Left cardiac atrium (tissue), 4 donors: ENCODE results near the gene FGF21. TPM values are rescaled to one million over a fixed set of nuclear protein-coding genes. Genes with fewer than 3 reads are reported as not detected.

Source experiments
- ATAC-seq, 2 donors: fragments of 200-7000 bp; cut with Tn5 transposase; one replicate each; pipeline ENCODE4 v1.9.1; 2020; ENCODE audit warnings: mild to moderate bottlenecking in 2 of 2, moderate library complexity in 2 of 2
- DNase-seq: peaks from one replicate; pipeline ENCODE4 v3.0.0-alpha.2; 2020
- intact Hi-C, 2 donors: fragments of 100-400 bp; cut with DNase I; formaldehyde crosslinking; loops; one replicate each; pipeline versions ENCODE4 v1.14.1 to v1.15.1; 2022 to 2023
- total RNA-seq, 2 donors: library from RNA; stranded (reverse); fragmentation: NEBNext Ultra II Directional; extraction: Animal tissue kit (Norgen Biotek cat#: 25700); gene quantifications; one replicate each; pipeline ENCODE4 v1.2.1, GENCODE V29; 2021
- donor health status: DM: no; HTN: yes; CAD: no.
- donor health status: DM: no; HTN: yes; CAD: no; lungs with severe emphysema.
- donor health status: DM: yes; HTN: yes; CAD: no.
- donor health status: Dilated cardiomyopathy.

Gene FGF21
- total RNA-seq, 2 donors from 2014 or later = not detected

DNA sequence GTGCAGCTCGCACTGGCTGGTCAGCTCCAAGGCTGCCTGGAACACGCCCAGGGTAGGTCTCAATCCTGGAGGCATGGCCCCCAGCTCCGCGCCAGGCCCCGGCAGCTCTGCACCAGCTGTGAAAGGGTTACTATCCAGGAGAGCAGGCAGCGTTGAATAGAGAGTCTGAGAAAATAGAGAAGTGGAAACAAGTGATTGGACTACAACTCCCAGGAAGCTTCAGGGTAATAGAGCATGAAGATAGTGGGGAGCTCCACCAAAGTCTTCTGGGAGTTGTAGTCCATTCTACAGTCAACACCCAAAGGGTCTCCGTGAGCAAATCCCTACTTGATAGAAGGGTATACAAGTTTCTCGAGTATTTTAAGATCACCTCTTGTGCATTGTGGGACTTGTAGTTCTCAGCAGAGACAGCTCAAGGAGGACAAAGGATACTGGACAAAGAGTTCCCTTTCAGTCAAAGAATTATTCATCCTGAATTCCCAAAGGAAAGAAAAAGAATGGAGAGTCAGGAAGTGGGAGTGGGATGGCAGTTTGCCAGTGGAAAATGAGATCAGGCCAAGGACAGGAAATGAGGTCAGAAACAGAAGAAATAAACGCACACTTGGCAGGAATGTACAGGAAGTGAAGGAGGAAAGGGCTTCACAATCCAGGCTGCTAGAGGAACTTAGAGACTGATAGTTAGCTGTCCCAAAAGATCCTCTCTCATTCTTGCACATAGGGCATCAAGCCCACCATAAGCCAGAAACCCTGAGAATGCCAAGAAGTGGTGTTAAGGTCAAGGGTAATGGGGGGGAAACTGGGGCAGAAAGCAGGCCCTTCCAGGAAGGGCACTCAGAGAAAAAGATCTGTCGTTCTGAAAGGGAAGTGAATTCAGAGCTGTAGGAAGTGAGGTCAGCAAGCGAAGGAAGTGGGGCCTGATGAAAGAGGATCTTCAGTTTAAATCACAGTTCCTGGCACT lies 30.2 kb upstream of the FGF21 start:
- ATAC-seq = peak; percentile 4 to 11
- DNase-seq = peak; percentile 83
- intact Hi-C loops = no loop called here

DNA sequence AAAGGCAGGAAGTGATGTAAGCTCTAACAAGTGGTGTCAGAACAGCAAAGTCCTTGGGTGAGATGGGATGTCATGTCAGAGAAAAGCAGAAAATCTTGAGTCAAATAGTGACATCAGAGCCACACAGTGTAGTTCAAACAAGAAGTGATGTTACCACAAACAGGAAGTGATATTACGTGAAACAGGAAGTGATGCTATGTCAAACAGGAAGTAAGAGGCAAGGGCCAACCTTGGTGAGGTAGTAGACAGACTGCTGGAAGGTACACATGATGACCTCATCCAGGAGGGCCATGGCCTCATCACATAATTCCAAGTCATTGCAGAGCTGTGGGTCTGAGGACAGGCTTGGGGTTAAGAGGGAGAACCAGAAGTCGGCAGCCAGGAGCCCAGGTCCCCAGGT lies 28.8 kb upstream of the FGF21 start:
- intact Hi-C loops = no loop called here
- ATAC-seq (no peak), DNase-seq (no peak)

DNA sequence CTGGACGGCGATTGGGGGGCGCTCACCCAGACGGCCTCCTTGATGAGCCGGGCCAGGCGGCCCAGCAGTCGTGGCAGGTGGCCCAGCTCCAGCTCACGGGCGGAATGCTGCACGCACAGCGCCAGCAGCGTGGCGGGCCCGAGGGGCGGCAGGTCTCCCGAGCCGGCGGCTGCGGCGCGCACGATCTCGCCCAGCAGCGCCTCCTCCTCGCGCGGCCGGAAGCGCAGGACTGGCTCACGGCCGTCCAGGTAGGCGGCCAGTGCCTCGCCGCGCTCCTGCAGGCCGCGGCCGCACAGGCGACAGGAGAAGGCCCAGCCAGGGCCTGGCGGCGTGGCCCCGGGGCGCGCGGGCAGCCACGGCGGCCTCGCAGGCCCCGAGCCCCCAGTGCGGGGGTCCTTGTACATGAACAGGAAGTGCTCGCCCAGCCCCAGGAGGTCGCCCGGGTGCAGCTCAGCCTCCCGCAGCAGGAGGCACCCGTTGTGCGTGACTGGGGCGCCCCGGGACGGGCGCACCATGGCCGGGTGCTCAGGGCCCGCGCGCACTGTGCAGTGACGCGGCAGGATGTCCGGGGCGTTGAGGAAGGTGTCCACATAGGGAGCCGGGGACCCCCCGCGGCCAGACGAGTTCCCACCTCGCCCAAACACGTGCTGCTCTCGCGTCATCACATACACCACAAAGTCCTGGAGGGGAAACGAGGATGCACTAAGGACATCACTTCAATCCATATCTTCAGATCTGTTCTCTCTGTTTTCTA lies 26.2 kb upstream of the FGF21 start:
- ATAC-seq (peak in 1 of 2 donors; percentile 9), DNase-seq (no peak)
- intact Hi-C loops = no loop called here

DNA sequence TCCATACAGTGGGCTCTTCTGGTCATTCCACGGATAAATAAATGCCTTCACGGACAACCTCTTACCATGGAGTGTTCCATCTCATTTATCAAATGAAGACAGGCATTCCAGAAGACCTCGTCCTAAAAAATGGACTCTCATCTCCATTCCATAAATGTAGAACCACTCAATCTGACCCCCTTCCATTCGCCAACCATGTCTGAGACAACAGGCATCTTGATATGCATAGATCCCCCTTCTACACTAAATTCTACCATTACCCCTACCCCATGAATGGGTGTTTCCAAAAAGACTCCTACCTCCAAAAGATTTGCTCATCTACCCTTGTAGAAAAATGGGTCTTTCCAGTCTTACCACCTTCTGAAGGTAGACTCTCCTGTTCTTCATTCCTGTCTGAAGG lies 23.9 kb upstream of the FGF21 start:
- intact Hi-C loops = loop anchor here in 1 of 2 donors (10.0 kb wide), 1 partner anchor 57 kb away; the partner anchor contains the start of gene NTN5
- no peak for DNase-seq
- no peak for ATAC-seq

DNA sequence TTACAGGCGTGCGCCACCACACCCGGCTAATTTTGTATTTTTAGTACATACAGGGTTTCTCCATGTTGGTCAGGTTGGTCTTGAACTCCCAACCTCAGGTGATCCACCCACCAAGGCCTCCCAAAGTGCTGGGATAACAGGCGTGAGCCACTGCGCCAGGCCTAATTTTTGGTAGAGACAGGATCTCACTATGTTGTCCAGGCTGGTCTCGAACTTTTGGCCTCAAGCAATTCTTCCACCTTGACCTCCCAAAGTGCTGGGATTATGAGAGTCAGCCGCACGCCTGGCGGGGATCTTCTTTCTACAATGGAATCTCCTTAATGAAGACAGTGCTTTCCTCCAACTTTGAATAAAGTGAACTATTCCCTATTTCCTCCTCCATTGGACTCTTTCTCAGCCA lies 20.7 kb upstream of the FGF21 start:
- DNase-seq = no peak
- intact Hi-C loops = loop anchor here in 1 of 2 donors (10.0 kb wide), 1 partner anchor 60 kb away; the partner anchor contains the start of gene NTN5
- no peak for ATAC-seq

DNA sequence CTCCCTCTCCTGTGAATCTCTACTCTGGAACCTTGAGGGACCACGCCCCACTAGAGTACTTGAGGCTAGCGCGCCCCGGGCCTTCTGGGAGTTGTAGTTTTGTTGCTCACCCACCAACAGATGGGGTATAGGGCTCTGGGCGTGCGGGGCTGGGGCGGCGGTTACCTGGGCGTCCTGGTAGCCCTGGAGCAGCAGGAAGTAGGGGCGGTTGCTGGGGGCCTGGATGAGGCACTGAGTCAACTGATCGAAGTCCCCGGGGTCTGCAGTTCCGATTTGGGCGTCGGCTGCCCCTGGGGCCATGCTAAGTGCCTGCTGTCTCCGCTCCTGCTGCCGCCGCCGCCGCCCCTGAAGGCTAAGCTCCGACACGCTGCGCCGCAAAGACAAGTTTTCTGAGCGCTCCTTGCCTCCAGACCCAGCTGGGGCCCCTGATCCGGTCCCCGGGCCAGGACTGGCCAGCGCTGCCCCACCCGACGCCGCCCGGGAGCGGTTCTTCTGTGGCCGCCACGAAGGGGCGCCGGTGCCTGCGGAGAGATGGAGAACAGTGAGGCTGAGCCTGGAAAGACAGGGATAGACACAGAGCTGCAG lies 20.2 kb upstream of the FGF21 start:
- ATAC-seq = no peak
- DNase-seq = no peak
- intact Hi-C loops = loop anchor here in 1 of 2 donors (10.0 kb wide), 1 partner anchor 60 kb away; the partner anchor contains the start of gene NTN5

DNA sequence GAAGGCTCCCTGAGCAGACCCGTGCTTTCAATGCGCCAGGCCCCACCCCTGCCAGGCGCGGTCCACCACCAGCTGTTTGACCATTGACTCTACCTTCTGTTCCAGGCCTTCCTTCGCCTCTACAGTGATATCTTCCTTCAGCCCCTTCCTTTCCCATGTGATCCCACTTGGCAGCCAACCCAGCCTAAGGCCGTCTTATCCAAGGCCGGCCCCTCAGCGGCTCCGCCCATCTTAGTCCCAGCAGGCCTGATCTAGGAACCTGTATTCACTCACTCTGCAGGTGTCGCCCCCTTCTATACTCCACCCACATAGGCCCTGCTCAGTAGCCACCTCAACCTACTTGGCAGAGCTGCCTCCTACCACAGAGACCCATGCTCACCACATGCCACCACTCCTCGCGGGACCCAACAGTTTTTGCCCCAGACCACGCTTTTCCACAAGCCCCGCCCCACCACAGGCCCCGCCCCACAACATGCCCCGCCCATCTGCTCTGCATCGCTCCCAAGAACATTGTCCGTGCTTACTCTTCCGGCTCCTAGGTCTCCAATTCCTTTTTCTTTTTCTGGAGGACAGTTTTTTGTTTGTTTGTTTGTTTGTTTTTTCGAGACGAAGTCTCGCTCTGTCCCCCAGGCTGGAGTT lies 17.8 kb upstream of the FGF21 start:
- no peak for ATAC-seq
- DNase-seq = peak; percentile 71
- intact Hi-C loops = loop anchor here in 1 of 2 donors (10.0 kb wide), 1 partner anchor 63 kb away; the partner anchor contains the start of gene NTN5

DNA sequence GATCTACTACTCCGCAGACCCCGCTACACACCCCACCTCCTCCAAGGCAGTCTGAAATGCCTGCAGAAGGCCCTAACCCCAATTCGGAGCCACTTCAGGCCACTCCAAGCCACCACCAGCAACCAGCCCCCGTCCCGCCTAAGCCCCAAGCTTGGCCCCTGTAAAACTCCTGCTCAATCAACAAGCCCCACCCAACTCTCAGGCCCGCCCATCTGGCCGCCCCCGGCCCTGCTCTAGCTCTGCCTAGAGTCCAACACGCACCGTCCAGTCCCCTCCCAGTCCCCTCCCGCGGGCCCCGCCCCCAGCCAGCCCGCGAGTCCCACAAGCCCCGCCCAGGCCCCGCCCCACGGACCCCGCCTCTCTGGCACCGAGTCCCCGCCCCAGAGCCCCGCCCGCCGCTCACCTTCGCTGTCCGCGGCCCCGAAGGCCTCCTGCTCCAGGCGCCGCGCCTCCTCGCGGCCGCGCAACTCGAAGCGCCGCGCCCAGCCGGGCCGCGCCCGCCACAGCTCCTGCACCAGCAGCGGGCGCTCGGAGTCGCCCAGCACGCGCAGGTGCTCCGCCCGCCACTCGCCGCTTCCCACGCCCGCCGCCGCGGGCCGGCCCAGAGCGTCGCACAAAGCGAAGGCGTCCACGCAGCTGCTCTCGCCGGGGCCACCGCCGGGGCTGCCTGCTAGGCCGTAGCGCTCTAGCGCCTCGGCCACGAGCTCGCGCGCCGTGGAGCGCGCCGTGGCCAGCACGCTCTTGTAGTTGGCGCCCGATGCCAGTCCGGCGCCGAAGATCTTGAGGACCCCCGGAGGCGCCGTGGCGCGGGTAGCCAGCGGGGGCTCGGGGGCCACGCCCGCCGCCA lies 16.5 kb upstream of the FGF21 start:
- ATAC-seq = peak; percentile 92 to 93
- DNase-seq = peak; percentile 95
- intact Hi-C loops = loop anchor here in 1 of 2 donors (10.0 kb wide), 1 partner anchor 64 kb away; the partner anchor contains the start of gene NTN5

DNA sequence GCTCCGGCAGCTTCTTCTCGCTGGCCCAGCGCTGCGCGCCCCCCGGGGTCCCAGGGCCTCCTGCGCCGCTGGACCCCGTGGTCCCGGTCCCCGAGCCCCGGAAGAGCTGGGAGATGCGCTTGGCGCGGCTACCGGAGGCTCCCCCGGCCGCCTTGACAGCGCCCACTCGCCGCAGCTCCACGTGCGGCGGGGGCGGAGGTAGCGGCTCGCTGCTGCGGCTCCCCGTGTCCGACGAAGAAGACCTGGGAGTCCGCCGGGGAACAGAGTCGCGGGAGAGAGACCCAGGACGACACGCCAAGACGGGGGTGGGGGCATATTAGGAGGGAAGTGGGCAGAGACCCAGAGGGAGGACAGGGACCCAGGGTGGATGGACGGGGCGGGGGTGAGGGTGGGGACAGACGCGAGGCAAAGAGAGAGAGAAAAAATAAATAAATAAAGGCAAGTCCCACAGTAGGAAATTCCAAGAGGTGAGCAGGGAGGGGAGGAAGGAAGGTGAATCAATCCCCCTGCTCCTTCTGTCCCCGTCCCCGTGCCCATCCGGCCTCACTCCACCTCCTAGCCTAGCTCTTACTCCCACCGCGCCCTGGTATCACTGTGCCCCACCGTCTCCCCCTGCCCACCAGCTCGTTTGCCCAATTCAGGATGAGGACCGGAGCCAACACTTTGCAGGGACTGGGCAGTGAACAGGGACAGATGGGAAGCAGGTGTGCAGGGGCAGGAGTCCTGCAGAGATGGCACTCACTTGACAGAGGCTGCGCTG lies 15.7 kb upstream of the FGF21 start:
- no peak for DNase-seq
- ATAC-seq = no peak
- intact Hi-C loops = loop anchor here in 1 of 2 donors (10.0 kb wide), 1 partner anchor 65 kb away; the partner anchor contains the start of gene NTN5

DNA sequence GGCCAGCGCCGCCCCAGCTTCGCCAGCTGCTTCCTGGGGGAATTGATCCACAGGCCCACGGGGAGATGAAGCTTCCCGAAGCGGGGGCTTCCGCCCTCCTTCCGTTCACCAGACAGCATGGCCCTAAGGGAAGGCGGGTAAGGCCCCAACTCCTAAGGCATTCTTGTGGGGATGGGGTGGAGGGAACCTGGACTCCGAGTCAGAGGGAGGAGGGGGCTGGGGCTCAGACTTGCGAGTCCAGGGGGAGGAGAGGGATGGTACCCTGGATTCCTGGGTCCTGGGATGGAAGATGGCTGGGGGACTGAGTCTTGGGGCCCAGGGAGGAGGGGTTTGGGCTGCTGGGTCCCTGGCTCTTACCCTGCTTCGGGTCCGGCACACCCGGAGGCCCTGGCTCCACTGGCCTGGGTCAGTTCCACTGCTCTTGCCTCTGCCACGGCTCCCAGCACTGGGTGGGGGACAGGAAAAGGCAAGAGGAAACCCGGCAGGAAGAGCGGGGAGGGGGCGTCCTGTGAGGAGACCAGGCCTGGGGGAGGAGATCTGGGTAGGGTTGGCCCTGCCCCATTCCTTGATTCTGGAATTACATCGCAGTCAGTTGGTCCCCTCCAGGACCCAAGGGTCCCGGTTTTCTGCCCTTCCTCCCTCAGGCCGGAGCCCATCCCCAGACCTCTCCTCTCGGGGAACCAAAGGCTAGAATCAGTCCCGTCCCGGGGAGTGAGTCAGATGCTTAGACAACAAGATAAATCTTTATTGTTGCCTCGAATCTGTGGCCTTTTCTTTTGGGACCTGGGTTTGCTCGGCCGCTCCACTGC lies 15.0 kb upstream of the FGF21 start, which contains the start of gene RASIP1:
Gene RASIP1 (minus strand): TSS at position 447 of the 809 bp plus-strand sequence. CDS start 328 bp downstream, at position 119.
- intact Hi-C loops = no loop called here
- peak; percentile 32 for ATAC-seq

DNA sequence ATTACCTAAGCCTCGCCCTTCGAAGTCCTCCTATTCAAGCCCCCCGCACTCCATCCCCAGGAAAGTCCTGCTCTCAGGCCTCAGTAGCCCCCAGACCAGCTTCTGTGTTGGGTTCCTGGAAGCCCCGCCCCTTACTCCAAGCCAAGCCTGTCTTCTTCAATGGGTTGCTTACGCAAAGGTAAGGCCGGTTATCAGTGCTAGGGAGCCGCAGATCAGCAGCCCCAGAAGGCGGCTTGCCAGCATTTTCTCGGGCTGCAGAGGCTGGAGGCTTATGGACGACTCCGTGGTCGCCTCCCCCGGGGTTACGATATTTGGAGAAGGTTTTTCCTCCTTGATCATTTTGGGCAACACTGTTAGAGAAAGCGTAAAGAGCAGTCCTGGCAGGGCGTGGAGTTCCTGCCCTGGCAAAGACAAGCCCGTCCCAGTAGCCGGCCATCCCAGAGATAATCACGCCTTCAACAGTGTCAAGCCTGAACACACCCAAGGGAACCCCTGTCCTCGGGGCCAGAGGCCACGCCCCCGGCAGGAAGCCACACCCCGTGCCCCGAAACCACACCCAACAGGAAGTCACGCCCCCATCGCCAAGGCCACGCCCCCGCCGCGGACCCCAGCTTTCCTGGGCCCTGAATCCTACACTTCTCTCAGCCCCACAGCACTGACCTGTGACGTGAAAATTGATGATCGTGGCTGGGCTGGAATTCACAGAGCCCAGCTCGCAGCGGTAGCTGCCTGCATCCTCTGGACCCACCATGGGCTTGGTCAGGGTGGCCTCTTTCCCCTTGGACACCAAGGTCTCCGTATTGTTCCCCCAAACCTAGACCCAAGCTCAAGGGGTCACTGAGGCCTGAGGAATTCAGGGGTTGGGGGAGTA lies 14.0 kb upstream of the FGF21 start:
- ATAC-seq (peak in 1 of 2 donors; percentile 36), DNase-seq (peak; percentile 77)
- intact Hi-C loops = no loop called here

More for the DNA sequence above, 15.0 kb upstream of the FGF21 start, which contains the start of gene RASIP1:
- peak; percentile 87 for DNase-seq

DNA sequence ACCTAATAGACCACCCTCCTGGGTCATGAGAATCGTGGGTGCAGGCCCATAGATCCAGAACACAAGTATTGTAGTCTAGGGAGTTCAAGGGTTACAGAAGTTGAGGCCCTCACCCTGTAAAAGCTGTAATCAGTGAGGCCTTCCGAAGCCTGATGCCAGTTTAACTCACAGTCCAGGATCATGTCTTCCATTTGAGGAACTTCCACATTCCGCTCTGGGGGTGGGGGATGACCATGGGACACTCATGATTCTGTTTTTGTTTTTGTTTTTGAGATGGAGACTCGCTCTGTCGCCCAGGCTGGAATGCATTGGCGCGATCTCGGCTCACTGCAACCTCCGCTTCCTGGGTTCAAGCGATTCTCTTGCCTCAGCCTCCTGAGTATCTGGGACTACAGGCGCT lies 13.2 kb upstream of the FGF21 start:
- intact Hi-C loops = no loop called here
- DNase-seq = no peak

DNA sequence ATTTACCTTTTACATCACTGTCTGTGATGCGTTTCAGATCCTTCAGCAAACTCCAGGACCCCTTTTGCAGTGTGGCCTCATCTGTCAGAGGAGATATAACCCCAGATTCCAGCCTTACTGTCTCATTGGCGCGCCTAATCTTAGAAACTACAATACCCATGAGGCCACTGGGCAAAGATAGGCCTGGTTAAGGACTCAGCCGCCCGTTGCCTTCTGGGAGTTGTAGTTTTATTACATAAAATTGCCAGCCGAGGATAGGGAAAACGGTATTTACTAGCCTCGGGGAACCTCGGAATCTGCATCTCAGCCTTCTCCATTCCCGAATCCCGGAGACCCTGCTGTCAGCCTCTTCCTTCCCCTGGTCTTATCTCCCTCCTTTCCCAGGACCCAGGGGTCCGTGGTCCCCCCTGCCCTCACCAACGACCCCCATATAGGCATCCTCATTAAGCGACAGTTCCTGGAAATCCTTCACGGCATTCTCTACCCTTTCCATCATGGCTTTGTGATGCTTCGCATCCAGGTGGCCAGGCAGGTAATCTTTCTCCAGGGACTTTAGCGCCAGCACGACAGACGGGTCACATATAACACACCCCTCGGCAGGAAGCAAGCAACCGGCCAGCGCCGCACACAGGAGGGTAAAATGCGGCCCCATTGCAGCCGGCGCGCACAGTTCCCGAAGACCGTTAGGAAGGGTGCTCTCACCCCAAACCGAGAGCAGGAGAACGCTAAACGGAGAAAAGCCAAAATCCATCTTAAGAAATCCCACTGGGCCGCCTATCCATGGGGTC lies 9.9 kb upstream of the FGF21 start:
- intact Hi-C loops = no loop called here
- peak; percentile 31 to 39 for ATAC-seq

More for the DNA sequence above, 13.2 kb upstream of the FGF21 start:
- no peak for ATAC-seq

DNA sequence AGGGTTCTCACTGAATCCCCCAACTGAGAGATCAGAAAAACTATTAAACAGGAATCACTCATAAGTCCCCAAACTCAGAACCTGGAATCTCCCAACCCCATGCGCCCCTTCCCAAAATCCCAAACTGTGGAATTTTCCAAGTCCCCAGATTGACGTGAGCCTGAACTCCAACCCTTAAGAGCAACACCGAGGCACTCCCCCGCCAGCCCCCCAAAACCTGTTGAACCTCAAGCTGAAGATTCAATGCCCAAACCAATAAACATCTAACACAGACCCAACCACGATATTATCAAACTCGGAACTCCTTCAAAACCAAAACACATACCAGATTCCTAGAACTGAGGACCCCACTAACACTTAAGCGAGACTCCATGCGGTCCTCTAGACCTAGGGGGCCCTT lies 9.2 kb upstream of the FGF21 start:
- intact Hi-C loops = no loop called here
- DNase-seq = no peak
- ATAC-seq = no peak

More for the DNA sequence above, 9.9 kb upstream of the FGF21 start:
- DNase-seq = peak; percentile 62
